ENCODE results near the gene SLC7A4.
"Not testable (repeated sequence)": the region's sequence is repeated elsewhere in the genome, so short reads cannot be mapped to it uniquely, and the experiment has no call there.

SLC7A4 gene

GRCh38 chr22:21039158-21039557 is 6.8 kb upstream of the SLC7A4 start:
- not testable (repeated sequence) for DNase-seq

GRCh38 chr22:21038405-21038804 is 6.0 kb upstream of the SLC7A4 start:
- DNase-seq, result no peak

DNA sequence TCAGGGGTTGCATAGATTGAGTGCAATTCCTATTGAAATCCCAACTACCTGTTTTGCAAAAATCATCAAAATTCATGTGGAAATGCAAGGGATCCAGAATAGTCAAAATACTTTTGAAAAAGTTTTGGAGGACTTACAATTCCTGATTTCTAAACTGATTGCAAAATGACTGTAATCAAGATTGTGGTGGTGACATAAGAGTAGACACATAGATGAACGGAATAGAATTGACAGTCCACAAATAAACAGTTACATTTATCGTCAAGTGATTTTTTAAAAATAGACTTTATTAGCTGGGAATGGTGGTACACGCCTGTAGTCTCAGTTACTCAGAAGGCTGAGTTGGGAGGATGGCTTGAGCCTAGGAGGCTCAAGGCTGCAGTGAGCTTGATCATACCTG is 2.6 kb upstream of the SLC7A4 start:
- no peak for DNase-seq

DNA sequence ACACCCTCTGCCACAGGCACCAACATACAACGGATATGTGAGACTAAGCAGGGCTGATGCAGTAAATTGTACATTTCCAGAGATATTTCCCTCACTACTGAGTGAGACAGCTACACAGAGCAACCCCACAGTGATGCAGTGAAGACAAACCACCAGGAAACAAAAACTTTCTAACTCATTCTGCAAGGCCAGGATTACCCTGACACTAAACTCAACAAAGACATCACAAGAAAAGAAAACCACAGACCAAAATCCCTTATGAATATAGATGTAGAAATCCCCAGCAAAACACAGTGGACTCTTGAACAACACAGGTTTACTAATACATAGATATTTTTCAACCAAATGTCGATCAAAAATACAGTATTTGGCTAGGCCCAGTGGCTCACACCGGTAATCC is 1.5 kb upstream of the SLC7A4 start:
- DNase-seq, result no peak

DNA sequence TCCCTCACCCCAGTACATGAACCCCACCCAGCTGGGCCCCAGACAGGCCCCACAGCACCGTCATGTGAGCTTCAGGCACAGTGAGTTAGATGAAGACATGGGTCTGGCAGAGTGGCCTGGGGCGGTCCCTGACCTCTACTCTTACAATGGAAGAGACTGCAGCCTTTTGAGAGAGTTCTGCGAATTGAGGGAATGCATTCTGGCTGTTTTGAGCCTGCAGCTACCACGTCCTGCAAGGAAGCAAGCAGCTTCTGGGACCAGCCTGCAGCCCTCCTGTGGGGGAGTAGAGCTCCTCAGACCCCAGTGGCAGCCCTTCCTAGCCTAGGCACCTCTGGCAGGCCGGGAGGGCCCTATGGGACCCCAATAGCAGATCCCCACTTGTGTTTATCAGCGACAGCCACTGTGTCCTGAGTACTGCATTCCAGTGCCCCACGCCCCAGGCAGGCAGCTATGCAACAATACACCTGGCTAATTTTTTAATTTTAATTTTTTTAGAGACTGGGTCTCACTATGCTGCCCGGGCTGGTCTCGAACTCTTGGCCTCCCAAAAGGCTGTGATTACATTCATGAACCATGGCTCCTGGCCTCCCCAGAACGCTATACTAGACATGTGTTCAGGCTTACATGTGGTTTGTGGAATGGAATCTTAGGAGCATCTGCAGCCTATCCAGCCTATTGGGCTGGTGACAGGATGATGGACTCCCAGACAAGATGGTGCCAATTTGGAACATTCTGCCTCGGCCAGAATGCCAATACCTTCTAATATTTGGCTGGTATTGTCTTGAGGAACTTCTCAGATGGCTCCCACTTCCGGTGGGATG is 717 bp upstream of the SLC7A4 start:
- no peak for DNase-seq

DNA sequence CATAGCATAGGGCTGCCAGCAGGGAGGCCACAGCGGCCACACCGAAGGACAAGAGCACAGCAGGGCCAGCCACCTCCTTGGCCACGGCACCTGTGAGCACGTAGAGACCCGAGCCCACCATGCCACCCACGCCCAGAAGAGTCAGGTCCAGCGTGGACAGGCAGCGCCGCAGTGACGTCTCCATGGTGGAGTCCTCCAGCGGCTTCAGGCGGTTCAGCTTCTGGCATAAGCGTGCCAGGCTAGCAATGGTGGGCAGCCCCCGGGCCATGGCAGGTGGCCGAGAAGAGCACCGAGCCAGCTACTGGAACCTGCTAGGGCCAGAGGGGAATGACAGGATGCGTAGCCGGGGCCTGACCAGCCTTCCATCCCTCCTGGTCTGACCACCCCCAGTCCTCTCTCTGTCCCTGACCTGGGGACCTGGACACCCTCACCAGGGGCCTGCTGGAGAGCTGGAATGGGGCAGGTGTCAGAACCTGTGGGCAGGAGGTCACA is 770 bp downstream of the SLC7A4 start:
- no peak for DNase-seq

DNA sequence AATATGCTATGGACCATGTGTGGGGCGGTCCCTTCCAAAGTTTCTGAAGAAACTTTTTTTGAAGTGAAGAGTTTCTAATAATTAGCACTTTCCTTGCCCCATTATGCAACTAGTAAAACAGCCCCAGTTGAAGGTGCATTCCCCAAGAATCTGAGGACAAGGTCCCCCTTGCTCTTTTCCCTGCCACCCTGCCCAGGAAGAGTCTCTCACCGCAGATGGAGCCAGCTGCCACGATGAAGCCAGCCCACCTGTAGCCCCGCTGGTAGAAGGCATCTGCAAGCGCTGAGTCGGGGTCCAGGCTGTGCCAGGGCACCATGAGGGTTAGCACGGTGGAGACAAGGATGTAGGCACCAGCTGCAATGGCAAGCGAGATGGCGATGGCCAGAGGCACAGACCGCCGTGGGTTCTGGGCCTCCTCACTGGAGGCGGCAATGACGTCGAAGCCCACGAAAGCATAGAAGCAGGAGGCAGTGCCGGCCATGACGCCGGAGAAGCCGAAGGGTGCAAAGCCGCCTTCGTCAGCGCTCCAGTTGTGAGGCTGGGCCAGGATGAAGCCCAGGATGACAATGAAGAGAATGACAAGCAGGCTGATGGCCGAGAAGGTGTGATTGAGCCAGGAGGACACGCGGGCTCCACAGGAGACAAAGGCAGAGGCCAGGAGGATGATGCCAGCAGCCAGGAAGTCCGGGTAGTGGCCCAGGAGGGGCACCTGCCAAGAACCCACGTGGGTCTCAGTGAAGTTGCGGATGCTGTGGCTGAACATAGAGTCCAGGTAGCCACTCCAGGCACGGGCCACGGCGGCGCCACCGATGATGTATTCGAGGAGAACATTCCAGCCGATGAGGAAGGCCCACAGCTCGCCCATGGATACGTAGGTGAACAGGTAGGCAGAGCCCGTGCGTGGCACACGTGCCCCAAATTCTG is 1.5 kb downstream of the SLC7A4 start:
- DNase-seq, result no peak

- DNase-seq, result no peak
Measured at GRCh38 chr22:21030032-21030431, 2.3 kb downstream of the SLC7A4 start.

DNA sequence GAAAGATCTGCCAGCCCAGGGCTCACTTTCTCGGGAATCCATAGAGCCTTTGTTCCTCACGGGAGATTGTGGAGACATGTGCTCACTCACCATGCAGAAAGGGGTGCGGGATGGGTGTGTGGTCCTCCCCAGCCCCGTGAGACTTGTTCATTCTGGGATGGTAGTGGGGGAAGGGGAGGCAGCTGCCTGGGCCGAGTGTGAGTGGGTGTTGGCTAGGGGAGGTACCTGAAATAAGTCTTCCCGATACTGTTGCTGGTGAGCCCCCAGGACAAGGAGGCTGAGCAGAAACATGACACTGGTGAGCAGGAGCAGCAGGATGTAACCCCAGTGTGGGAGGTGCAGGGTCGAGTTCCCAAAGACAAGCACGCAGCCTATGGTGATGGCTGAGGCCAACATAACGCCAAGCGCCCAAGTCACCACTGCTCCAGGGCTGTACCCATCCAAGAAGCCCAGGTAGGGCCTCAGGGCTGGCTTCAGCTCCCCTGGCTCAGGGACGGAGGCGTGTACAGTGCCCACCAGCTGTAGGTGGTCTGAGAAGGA is 2.8 kb downstream of the SLC7A4 start:
- DNase-seq, result no peak

DNA sequence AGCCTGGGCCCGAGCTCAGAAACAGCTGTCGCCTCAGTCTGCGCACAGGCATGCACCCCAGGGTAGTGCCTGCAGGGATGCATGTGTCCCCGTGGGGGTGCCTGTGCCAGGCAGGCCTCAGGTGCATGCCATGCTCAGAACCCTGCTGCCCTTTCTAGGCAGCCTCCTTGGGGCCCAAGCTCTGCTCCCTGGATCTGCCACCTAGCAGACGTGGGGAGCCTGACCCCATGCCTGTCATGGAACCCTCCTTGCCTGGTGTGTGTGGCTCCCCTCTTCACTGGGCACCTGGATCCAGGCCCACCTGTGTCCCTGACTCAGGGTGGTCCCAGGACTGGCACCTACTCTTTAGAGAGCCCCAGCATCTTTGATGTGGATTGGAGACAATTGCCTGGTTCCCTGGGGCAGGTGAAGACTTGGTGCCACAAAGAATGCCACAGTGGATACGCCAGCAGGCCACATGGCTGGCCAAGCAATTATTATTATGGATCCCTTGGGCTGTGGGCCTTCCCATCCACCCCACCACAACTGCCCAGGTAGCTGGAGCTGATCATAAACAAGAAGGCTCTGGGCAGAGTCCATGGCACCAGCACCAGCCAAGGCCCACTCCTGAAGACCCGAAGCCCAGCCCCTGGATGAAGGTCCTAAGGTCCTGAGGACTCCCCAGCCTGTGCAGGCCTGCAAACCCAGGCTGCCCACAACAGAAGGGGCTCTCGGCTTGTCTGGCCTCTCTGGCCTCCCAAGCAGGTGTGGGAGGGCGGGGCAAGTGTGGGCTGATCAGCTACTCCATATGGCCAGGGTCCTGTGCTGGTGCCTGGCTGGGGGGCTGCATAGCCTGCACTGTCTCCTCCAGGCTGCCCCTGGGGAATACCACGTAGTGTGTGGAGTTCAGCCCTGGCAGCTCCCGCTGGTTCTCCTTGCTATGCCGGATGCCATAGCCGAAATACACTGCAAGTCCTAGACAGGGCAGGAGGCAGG is 3.8 kb downstream of the SLC7A4 start:
- DNase-seq, result no peak

DNA sequence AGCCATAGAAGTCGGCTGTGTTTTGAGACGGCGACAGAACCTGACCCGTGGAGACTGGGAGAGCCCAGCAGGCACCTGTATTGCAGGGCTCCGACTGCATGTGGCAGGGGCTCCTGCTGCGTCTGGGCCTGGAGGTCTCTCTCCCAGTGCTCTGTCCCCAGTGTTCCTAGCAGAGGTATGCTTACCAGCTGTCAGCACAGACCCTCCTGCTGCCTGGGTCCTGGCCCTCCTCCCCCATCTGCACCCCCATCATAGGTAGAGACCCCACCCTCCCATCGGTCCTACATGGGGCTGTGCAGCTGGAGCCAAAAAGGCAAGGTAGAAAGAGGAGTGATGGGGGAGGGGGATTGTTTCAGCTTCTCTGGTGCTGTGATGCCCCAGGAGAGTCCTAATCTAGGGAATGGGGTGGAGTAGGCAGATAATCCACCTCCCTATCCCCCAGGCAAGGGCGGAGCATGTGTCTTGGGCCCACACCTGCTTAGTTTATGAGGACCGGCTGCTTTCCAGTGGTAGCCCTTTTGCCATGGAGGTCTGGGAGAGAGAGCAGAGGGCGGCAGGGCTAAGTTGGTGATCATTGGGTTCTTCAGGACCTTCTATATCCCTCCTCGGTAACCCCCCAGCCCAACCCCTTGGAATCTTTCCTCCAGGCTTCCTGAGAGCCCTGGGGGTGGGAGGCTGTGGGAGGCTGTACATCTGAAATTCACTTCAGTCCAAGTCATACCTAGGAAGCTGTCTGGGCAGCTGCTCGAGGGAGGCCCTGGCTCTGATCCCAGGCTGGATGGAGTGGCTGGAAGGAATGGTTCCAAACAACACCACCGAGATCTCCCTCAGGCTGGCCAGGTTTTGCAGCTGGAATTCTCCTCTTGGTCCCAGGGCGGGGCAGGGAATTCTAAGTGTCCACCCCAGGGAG is 5.3 kb downstream of the SLC7A4 start:
- DNase-seq, result no peak

DNA sequence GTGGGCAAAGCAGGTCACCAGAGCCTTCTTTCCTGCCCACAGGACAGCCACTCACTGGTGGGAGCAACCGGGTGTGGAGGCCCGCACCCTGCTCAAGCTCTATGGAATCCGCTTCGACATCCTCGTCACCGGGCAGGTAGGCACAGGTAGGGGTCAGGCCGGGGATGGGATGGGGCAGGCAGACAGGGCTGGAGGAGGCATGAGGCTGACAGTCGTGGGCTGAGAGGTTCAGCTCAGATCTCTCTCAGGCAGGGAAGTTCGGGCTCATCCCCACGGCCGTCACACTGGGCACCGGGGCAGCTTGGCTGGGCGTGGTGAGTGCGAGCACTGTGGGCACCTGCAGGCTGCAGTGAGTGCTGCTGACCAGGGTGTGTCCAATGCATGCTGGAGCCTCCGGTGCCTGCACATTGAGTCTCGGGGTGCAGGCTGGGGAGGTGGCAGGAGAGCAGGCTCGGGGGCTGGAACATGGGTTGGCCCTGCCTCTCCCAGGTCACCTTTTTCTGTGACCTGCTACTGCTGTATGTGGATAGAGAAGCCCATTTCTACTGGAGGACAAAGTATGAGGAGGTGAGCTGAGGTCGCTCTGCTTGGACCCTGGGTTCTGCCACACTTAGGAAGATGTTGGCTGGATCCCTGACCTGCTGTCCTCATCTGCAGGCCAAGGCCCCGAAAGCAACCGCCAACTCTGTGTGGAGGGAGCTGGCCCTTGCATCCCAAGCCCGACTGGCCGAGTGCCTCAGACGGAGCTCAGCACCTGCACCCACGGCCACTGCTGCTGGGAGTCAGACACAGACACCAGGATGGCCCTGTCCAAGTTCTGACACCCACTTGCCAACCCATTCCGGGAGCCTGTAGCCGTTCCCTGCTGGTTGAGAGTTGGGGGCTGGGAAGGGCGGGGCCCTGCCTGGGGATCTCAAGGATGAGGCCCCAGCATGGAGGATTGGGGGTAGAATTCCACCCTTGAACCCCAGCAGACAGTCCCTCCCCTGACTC is 6.3 kb downstream of the SLC7A4 start:
- no peak for DNase-seq

- peak in 1 of 2 donors; percentile 23 for DNase-seq
Measured at GRCh38 chr22:21025266-21025665, 7.1 kb downstream of the SLC7A4 start.

DNA sequence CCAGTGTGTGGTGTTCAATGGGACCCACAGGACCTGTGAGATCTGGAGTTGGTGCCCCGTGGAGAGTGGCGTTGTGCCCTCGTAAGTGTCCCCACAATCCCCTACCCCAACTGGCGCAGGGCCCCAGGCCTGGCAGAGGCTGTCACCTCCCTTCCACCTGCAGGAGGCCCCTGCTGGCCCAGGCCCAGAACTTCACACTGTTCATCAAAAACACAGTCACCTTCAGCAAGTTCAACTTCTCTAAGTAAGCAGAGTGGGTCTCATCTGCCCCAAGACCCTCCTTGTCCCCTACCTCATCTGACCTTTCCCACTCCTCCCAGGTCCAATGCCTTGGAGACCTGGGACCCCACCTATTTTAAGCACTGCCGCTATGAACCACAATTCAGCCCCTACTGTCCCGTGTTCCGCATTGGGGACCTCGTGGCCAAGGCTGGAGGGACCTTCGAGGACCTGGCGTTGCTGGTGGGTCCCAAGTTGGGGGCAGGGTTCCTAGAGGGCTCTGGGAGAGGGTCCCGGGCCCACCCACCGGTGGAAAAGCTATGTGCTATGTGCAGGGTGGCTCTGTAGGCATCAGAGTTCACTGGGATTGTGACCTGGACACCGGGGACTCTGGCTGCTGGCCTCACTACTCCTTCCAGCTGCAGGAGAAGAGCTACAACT is 9.3 kb downstream of the SLC7A4 start:
- DNase-seq, result no peak

DNA sequence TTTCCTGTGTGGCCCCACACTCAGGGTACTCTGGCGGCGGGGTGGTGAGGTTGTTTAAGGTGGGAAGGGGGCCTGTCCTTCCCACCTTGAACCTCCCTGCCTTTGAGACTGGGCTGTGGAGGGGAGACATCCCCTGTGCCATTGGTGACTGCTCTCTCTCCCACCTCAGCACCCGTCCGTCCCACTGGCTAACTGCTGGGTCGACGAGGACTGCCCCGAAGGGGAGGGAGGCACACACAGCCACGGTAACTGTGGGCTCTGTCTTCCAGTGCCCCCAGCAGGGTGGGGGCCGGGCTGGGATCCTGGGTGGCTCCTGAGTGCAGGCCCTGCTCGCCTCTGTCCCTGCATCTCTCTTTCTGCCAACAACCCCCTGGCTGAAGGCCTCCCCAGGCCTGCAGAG is 9.9 kb downstream of the SLC7A4 start:
- no peak for DNase-seq

GRCh38 chr22:21020802-21021429 is 11.4 kb downstream of the SLC7A4 start:
- no peak for DNase-seq

DNA sequence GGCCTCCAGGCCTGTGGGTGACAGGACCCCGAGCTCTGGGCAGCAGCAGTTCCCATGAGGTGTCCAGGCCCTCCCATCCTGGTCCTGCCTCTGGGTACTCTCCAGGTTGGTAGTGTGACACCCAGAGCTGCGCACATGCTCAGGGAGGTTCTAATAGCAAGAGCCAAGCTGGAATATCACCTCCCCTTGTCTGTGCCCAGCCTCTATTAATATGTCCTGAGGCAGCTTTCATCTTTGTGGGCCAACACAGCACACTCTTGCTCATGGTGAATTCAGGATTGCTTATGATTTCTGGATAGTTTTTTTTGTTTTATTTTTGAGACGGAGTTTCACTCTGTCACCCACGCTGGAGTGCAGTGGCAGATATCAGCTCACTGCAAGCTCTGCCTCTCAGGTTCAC is 14.0 kb downstream of the SLC7A4 start:
- DNase-seq, result no peak

DNA sequence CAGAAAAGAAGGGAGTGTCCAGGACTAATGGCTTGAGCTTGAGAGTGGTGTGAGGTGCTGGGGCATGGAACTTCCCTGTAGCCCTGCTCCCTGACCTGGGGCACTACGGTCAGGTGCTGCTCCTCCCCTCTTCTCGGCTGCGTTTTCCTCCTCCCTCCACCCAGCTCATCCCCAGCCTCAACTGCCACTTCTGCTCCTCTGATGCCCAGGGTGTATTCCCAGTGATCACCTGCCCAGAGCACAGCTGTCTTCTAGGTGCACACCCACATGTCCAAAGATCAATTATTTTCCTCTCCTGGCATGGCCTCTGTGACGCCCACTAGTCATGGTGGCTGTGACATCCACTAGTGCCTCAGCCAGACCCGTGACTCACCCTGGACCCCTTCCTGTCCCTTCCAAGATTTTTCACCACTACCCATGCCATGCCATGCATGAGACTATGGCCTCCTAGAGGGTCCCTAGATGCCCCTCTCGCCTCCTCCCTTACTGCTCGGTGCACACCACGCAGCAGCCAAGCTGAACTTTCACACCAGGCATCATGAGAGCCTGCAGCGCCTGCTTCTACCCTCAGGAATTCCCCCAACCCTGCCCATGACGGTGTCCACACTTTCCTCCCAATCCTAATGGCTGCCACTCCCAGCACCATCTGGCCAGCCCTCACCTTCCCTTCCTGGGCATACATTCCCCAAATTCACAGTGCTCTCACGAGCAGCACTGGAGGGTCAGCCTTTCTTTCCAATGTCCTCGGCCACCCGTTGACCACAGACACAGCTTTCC is 15.5 kb downstream of the SLC7A4 start:
- no peak for DNase-seq

Data from CD4-positive, alpha-beta T cell treated with Interferon alpha-2 for 1 hour (primary cell).